ENCODE data around the gene PGAP3.

The PGAP3 gene

GRCh38 chr17:39662551-39663339 is 25.1 kb downstream of the PGAP3 start:
- no peak for DNase-seq

GRCh38 chr17:39661744-39662541 is 25.9 kb downstream of the PGAP3 start:
- no peak overlapping the region for H3K27ac ChIP-seq (ENCODE audit: low read length, poor library complexity, severe bottlenecking)
- H2BK120ac ChIP-seq (ENCODE audit: low read depth, low read length) = no peak overlapping the region
- no peaks in the 10 kb centered on the region for H3K9me3 ChIP-seq (ENCODE audit: control insufficient read depth, low read length)
- H3K4ac ChIP-seq (ENCODE audit: low read depth in 1 of 2, low read length in 2 of 2) = no peak overlapping the region
- no peak overlapping the region for H4K91ac ChIP-seq (ENCODE audit: low read length)
- H3K4me1 ChIP-seq (ENCODE audit: control insufficient read depth, insufficient read depth, low read depth, low read length) = peaks cover 74% of the 10 kb centered on the region
- peaks cover 37 to 61% of the 10 kb centered on the region in 2 experiments for H3K36me3 ChIP-seq (ENCODE audit: control insufficient read depth in 1 of 2, insufficient read depth in 2 of 2, low read depth in 1 of 2, low read length in 2 of 2)
- H2BK5ac ChIP-seq (ENCODE audit: low read depth, low read length, poor library complexity, severe bottlenecking) = no peak overlapping the region
- H2AFZ ChIP-seq (ENCODE audit: low read depth, low read length) = no peak overlapping the region
- no peak overlapping the region for H2BK12ac ChIP-seq (ENCODE audit: low read length in 2 of 2)
- peak overlapping the region; percentile 34 for H2AK5ac ChIP-seq (ENCODE audit: low read length, severe bottlenecking)
- H3K23ac ChIP-seq (ENCODE audit: low read length in 2 of 2) = no peak overlapping the region
- H3K79me1 ChIP-seq (replicated peaks; ENCODE audit: low read length, poor library complexity, severe bottlenecking) = peaks cover 9% of the 10 kb centered on the region
- H3K27me3 ChIP-seq (ENCODE audit: control insufficient read depth in 1 of 2, insufficient read depth in 1 of 2, low read length in 2 of 2) = peaks cover 0 to 24% of the 10 kb centered on the region in 2 experiments
- no peak overlapping the region for H3K9ac ChIP-seq (ENCODE audit: low read length)
- no peak overlapping the region for H3K14ac ChIP-seq (ENCODE audit: low read length in 2 of 2)
- no peak overlapping the region for H4K8ac ChIP-seq (ENCODE audit: low read length)
- no peak overlapping the region for H3K18ac ChIP-seq (ENCODE audit: low read depth in 1 of 2, low read length in 2 of 2)
- H3K4me3 ChIP-seq (ENCODE audit: insufficient read depth in 1 of 2, low read depth in 1 of 2, low read length in 2 of 2) = no peak overlapping the region
- 94% methylated on average over 8 of the region's 8 CpGs for WGBS
- H3K4me2 ChIP-seq (ENCODE audit: low read length, poor library complexity, severe bottlenecking) = no peak overlapping the region
- no peak for DNase-seq
- no peak overlapping the region for H2BK15ac ChIP-seq (ENCODE audit: low read depth, poor library complexity, severe bottlenecking)

More at GRCh38 chr17:39662551-39663339, 25.1 kb downstream of the PGAP3 start:
- H4K91ac ChIP-seq (ENCODE audit: low read length) = no peak overlapping the region
- peaks cover 79% of the 10 kb centered on the region for H3K4me1 ChIP-seq (ENCODE audit: control insufficient read depth, insufficient read depth, low read depth, low read length)
- no peak overlapping the region for H2BK15ac ChIP-seq (ENCODE audit: low read depth, poor library complexity, severe bottlenecking)
- no peak overlapping the region for H2BK12ac ChIP-seq (ENCODE audit: low read length in 2 of 2)
- H2BK5ac ChIP-seq (ENCODE audit: low read depth, low read length, poor library complexity, severe bottlenecking) = peak overlapping the region; percentile 47
- H3K27me3 ChIP-seq (ENCODE audit: control insufficient read depth in 1 of 2, insufficient read depth in 1 of 2, low read length in 2 of 2) = peaks cover 0 to 31% of the 10 kb centered on the region in 2 experiments
- H4K8ac ChIP-seq (ENCODE audit: low read length) = no peak overlapping the region
- H3K4me2 ChIP-seq (ENCODE audit: low read length, poor library complexity, severe bottlenecking) = no peak overlapping the region
- no peak overlapping the region for H3K9ac ChIP-seq (ENCODE audit: low read length)
- no peak overlapping the region for H3K14ac ChIP-seq (ENCODE audit: low read length in 2 of 2)
- no peak overlapping the region for H3K23ac ChIP-seq (ENCODE audit: low read length in 2 of 2)
- no peaks in the 10 kb centered on the region for H3K9me3 ChIP-seq (ENCODE audit: control insufficient read depth, low read length)
- H3K27ac ChIP-seq (ENCODE audit: low read length, poor library complexity, severe bottlenecking) = peak overlapping the region; percentile 52
- H3K36me3 ChIP-seq (ENCODE audit: control insufficient read depth in 1 of 2, insufficient read depth in 2 of 2, low read depth in 1 of 2, low read length in 2 of 2) = peaks cover 37 to 54% of the 10 kb centered on the region in 2 experiments
- no peak overlapping the region for H3K4me3 ChIP-seq (ENCODE audit: insufficient read depth in 1 of 2, low read depth in 1 of 2, low read length in 2 of 2)
- peaks cover 7% of the 10 kb centered on the region for H3K79me1 ChIP-seq (replicated peaks; ENCODE audit: low read length, poor library complexity, severe bottlenecking)
- H3K18ac ChIP-seq (ENCODE audit: low read depth in 1 of 2, low read length in 2 of 2) = no peak overlapping the region
- WGBS = 91% methylated on average over 22 of the region's 22 CpGs
- H2BK120ac ChIP-seq (ENCODE audit: low read depth, low read length) = no peak overlapping the region
- no peak overlapping the region for H3K4ac ChIP-seq (ENCODE audit: low read depth in 1 of 2, low read length in 2 of 2)
- no peak overlapping the region for H2AFZ ChIP-seq (ENCODE audit: low read depth, low read length)
- peak overlapping the region; percentile 34 for H2AK5ac ChIP-seq (ENCODE audit: low read length, severe bottlenecking)

GRCh38 chr17:39660397-39661385 is 27.2 kb downstream of the PGAP3 start:
- H4K8ac ChIP-seq (ENCODE audit: low read length) = no peak overlapping the region
- WGBS = 96% methylated on average over 35 of the region's 35 CpGs
- DNase-seq = no peak
- H2BK120ac ChIP-seq (ENCODE audit: low read depth, low read length) = no peak overlapping the region
- H3K9me3 ChIP-seq (ENCODE audit: control insufficient read depth, low read length) = no peaks in the 10 kb centered on the region
- H2AFZ ChIP-seq (ENCODE audit: low read depth, low read length) = no peak overlapping the region
- no peak overlapping the region for H3K27ac ChIP-seq (ENCODE audit: low read length, poor library complexity, severe bottlenecking)
- H2BK12ac ChIP-seq (ENCODE audit: low read length in 2 of 2) = no peak overlapping the region
- no peak overlapping the region for H4K91ac ChIP-seq (ENCODE audit: low read length)
- H3K27me3 ChIP-seq (ENCODE audit: control insufficient read depth in 1 of 2, insufficient read depth in 1 of 2, low read length in 2 of 2) = peaks cover 0 to 12% of the 10 kb centered on the region in 2 experiments
- no peak overlapping the region for H3K14ac ChIP-seq (ENCODE audit: low read length in 2 of 2)
- H3K4ac ChIP-seq (ENCODE audit: low read depth in 1 of 2, low read length in 2 of 2) = no peak overlapping the region
- H2BK5ac ChIP-seq (ENCODE audit: low read depth, low read length, poor library complexity, severe bottlenecking) = no peak overlapping the region
- H3K4me1 ChIP-seq (ENCODE audit: control insufficient read depth, insufficient read depth, low read depth, low read length) = peaks cover 62% of the 10 kb centered on the region
- H3K18ac ChIP-seq (ENCODE audit: low read depth in 1 of 2, low read length in 2 of 2) = no peak overlapping the region
- no peak overlapping the region for H3K9ac ChIP-seq (ENCODE audit: low read length)
- peaks cover 37 to 73% of the 10 kb centered on the region in 2 experiments for H3K36me3 ChIP-seq (ENCODE audit: control insufficient read depth in 1 of 2, insufficient read depth in 2 of 2, low read depth in 1 of 2, low read length in 2 of 2)
- no peak overlapping the region for H2AK5ac ChIP-seq (ENCODE audit: low read length, severe bottlenecking)
- H3K4me2 ChIP-seq (ENCODE audit: low read length, poor library complexity, severe bottlenecking) = no peak overlapping the region
- no peak overlapping the region for H3K23ac ChIP-seq (ENCODE audit: low read length in 2 of 2)
- peaks cover 16% of the 10 kb centered on the region for H3K79me1 ChIP-seq (replicated peaks; ENCODE audit: low read length, poor library complexity, severe bottlenecking)
- no peak overlapping the region for H2BK15ac ChIP-seq (ENCODE audit: low read depth, poor library complexity, severe bottlenecking)
- no peak overlapping the region for H3K4me3 ChIP-seq (ENCODE audit: insufficient read depth in 1 of 2, low read depth in 1 of 2, low read length in 2 of 2)

Data from mesenchymal stem cell (in vitro differentiated cells and primary cell).